ENCODE measurements around the gene KPNB1. TPM values are rescaled to one million over a fixed set of nuclear protein-coding genes. Genes with fewer than 3 reads are reported as not detected.

KPNB1 gene
- total RNA-seq, 1 donor from 2014 or later, result 309 TPM

GRCh38 chr17:47696717-47697642 is 47.3 kb downstream of the KPNB1 start:
- DNase-seq (ENCODE audit: extremely low read depth, low read depth, low spot score), result no peak

GRCh38 chr17:47697906-47698711 is 48.4 kb downstream of the KPNB1 start:
- DNase-seq (ENCODE audit: extremely low read depth, low read depth, low spot score), result no peak

GRCh38 chr17:47698749-47699535 is 49.2 kb downstream of the KPNB1 start:
- DNase-seq (ENCODE audit: extremely low read depth, low read depth, low spot score), result no peak

GRCh38 chr17:47699536-47699840 is 49.8 kb downstream of the KPNB1 start:
- DNase-seq (ENCODE audit: extremely low read depth, low read depth, low spot score), result no peak

GRCh38 chr17:47700471-47701449 is 51.0 kb downstream of the KPNB1 start:
- no peak for DNase-seq (ENCODE audit: extremely low read depth, low read depth, low spot score)

GRCh38 chr17:47701608-47702007 is 51.9 kb downstream of the KPNB1 start:
- no peak for DNase-seq (ENCODE audit: extremely low read depth, low read depth, low spot score)

GRCh38 chr17:47702391-47702995 is 52.8 kb downstream of the KPNB1 start:
- DNase-seq (ENCODE audit: extremely low read depth, low read depth, low spot score), result no peak

GRCh38 chr17:47703191-47703591 is 53.5 kb downstream of the KPNB1 start:
- no peak for DNase-seq (ENCODE audit: extremely low read depth, low read depth, low spot score)

GRCh38 chr17:47703671-47704070 is 54.0 kb downstream of the KPNB1 start:
- DNase-seq (ENCODE audit: extremely low read depth, low read depth, low spot score), result no peak

GRCh38 chr17:47704116-47704515 is 54.4 kb downstream of the KPNB1 start:
- DNase-seq (ENCODE audit: extremely low read depth, low read depth, low spot score), result no peak

- DNase-seq (ENCODE audit: extremely low read depth, low read depth, low spot score), result no peak
These were observed 55.0 kb downstream of the KPNB1 start for GRCh38 chr17:47704736-47705135.

- no peak for DNase-seq (ENCODE audit: extremely low read depth, low read depth, low spot score)
These were observed 56.1 kb downstream of the KPNB1 start for GRCh38 chr17:47705536-47706530.

GRCh38 chr17:47707056-47707804 is 57.5 kb downstream of the KPNB1 start:
- no peak for DNase-seq (ENCODE audit: extremely low read depth, low read depth, low spot score)

- DNase-seq (ENCODE audit: extremely low read depth, low read depth, low spot score), result no peak
These were observed 58.2 kb downstream of the KPNB1 start for GRCh38 chr17:47707884-47708283.

GRCh38 chr17:47708312-47708863 is 58.7 kb downstream of the KPNB1 start:
- DNase-seq (ENCODE audit: extremely low read depth, low read depth, low spot score), result no peak

- DNase-seq (ENCODE audit: extremely low read depth, low read depth, low spot score), result no peak
These were observed 59.3 kb downstream of the KPNB1 start for GRCh38 chr17:47708864-47709541.

- no peak for DNase-seq (ENCODE audit: extremely low read depth, low read depth, low spot score)
These were observed 59.9 kb downstream of the KPNB1 start for GRCh38 chr17:47709594-47709993.

All from glomerular endothelial cell (primary cell).